HK-2 (cell line): ENCODE measurements around the gene CDRT15L2.
"Not testable (repeated sequence)": the region's sequence is repeated elsewhere in the genome, so short reads cannot be mapped to it uniquely, and the experiment has no call there.

Source experiments
- DNase-seq: peaks from one replicate; pipeline ENCODE4 v3.0.0-alpha.2; 2018; ENCODE audit not compliant: unreplicated experiment

Gene CDRT15L2

GRCh38 chr17:20579424-20579823 is at the start of gene CDRT15L2:
CDRT15L2 (plus strand) TSS chr17:20579724; CDS start chr17:20579744, 20 bp downstream.
- DNase-seq: not testable (repeated sequence)

DNA sequence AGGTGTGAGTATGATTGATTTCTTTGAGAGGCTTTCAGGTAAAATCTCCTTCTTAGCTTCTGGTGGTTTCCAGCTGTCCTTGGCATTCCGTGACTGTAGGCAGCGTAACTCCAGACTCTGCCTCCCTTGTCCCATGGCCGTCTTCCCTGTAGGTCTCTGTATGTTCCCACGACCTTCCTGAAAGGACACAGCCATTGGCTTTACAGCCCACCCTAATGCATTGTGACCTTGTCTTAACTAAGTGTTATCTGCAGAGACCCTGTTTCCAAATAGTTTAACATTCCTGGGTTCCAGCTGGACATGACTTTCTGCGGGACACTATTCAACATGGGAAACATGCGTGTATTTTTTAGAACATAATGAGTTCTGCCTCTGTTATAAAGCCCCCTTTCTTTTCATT is 49.4 kb upstream of the CDRT15L2 start:
- DNase-seq: not testable (repeated sequence)

- peak; percentile 50 for DNase-seq
These were observed 46.9 kb upstream of the CDRT15L2 start for GRCh38 chr17:20532544-20533090.

DNA sequence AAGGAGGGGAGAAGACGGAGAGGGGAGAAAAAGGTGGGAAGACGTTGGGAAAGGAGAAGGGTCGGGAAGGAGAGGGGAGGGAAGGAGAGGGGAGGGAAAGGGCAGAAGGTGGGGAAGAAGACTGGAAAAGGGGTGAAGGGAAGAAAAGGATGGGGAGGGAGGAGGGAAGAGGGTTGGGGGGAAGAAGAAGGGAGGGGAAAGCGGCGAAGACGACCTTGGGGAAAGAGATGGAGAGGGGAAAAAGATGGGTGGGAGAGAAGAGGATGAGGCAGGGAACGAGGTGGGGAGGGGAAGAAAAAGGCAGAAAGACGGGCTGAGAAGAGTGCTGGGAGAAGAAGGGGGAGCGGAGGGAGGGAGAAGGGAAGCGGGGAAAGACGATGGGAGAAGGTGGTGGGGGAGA is 46.3 kb upstream of the CDRT15L2 start:
- DNase-seq: peak; percentile 2

GRCh38 chr17:20534711-20535550 is 44.6 kb upstream of the CDRT15L2 start:
- DNase-seq: not testable (repeated sequence)

GRCh38 chr17:20540414-20540813 is 39.1 kb upstream of the CDRT15L2 start:
- not testable (repeated sequence) for DNase-seq

GRCh38 chr17:20540865-20541264 is 38.7 kb upstream of the CDRT15L2 start:
- not testable (repeated sequence) for DNase-seq

GRCh38 chr17:20541853-20542546 is 37.5 kb upstream of the CDRT15L2 start:
- DNase-seq: not testable (repeated sequence)

- DNase-seq: not testable (repeated sequence)
These were observed 31.6 kb upstream of the CDRT15L2 start for GRCh38 chr17:20547923-20548322.

- not testable (repeated sequence) for DNase-seq
These were observed 26.6 kb upstream of the CDRT15L2 start for GRCh38 chr17:20552920-20553319.

DNA sequence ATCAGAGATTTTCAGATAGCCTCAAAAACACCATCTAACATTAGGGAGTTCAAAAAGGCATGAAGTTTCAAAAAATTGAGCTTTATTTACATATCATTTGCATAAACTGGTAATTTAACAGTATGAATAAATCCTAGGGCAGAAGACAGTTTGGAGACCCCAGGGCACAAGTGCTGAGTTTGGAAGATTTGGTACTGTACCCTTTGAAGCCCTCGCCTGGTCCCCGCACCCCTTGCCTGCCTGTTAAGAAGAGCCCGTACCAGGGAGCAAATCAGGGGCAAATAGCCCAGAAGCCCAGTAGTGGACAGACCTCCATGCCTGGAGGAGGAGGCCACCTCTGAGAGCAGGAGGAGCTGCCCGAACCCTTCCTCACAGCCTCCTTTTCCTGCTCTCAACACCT is 24.8 kb upstream of the CDRT15L2 start:
- DNase-seq: not testable (repeated sequence)

DNA sequence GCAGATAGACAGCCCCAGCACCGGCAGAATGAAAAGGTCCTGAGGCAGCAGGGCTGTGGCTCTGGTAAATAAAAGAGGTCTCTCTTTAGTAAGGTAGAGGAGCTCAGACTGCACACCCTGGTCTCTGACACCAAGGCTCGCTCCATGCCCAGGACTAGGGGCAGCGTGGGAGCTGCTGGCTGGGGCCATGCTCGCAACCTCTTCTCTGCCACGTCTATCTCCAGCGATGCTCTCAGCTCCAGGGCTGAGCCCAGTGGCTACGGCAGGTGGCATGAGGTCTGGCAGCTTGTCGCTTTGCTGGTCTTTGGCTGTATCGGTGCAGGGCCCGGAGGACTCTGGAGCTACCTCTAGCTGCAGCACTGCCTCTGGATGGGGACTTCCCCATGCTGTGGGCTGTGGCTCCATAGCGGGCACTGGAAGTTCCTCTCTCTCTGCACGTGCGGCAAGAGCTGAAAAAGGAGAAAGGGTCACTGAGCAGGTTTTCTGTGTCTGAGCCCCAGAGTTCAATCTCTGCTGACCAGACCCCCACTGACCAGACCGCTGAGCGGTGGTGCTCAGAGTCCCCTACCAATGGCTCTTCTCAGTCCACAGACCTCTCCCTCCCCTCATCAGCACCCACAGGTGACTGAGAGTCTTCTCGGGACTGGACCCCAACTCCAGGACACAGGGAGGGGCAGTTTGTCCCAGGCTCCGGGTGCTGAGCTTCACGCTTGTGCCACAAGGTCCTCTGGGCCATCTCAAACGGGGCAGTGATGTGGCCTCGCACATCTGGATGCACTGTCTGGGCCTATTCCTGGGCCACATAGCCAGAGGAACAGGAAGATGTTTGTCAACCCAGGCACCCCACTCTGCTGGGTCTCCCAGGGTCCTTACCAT is 24.2 kb upstream of the CDRT15L2 start:
- not testable (repeated sequence) for DNase-seq

- not testable (repeated sequence) for DNase-seq
These were observed 21.4 kb upstream of the CDRT15L2 start for GRCh38 chr17:20558096-20558495.

GRCh38 chr17:20559018-20559417 is 20.5 kb upstream of the CDRT15L2 start:
- DNase-seq: not testable (repeated sequence)

- DNase-seq: no peak
These were observed 16.9 kb upstream of the CDRT15L2 start for GRCh38 chr17:20562587-20562986.

DNA sequence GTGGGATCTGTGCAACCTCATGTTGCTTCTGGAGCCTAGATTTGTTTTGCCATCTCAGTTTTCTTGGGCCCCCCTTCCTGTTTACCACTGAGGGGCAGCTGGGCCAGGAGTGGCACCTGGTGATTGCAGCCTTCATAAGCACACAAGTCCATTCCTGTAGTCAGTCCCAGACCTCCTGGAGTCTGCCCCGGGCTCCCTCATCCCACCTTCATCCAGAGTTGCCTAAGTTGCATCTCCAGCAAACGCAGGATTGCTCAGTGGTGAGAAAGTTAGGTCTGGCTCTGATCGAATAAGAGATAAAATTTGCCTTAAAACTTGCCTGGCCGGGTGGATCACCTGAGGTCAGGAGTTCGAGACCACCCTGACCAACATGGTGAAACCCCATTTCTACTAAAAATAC is 14.3 kb upstream of the CDRT15L2 start:
- DNase-seq: not testable (repeated sequence)

- DNase-seq: no peak
These were observed 13.8 kb upstream of the CDRT15L2 start for GRCh38 chr17:20565711-20566110.

DNA sequence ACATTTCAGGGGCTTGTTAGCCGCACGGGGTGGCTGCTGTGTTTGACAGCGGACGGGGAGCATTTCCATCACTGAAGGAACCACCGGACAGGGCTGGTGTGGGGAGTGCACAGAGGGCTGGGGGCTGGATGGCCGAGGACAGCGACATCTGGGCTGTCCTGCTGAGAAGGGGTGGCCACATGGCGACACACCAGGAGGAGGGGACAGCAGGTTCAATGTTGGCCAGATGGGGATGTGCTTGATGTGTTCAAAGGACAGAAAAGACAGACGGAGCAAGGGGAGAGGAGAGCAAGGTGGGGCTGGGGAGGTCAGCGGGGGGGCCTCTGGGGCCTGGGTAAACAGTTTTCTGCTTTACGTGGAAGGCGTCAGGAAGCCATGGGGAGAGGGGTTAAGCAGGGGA is 12.8 kb upstream of the CDRT15L2 start:
- DNase-seq: not testable (repeated sequence)

- DNase-seq: not testable (repeated sequence)
These were observed 12.1 kb upstream of the CDRT15L2 start for GRCh38 chr17:20567421-20567820.

DNA sequence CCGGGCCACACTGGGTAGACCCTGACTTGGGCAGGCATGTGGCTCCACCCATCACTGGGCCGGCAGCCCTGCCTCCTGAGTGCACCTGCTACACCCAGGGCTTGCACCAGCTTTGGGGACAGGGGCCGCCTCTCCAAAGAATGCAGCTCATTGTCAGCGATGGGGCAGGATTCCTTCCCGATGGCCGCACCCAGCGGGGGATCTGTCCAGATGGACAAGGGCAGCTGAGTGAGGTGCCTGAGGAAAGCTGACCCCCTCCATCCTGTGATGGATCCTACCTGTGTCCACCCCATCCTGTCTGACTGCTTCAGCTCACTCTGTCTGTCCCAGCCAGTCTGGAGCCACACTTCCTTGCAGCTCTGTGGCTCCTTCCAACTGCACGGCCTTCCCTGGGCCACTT is 10.9 kb upstream of the CDRT15L2 start:
- DNase-seq: not testable (repeated sequence)

- DNase-seq: not testable (repeated sequence)
These were observed 7.9 kb upstream of the CDRT15L2 start for GRCh38 chr17:20571653-20572052.
